HG03039 (cell line): Measurements from ENCODE around the gene UBE2H.
A peak's percentile ranks its signal among the peaks of the same experiment; 100 is the strongest.
"Not testable (repeated sequence)": the region's sequence is repeated elsewhere in the genome, so short reads cannot be mapped to it uniquely, and the experiment has no call there.

ENCODE experiments used
- ATAC-seq: cut with Tn5 transposase; IDR thresholded peaks from one replicate; pipeline ENCODE4 v1.9.1; 2021; ENCODE audit warnings: mild to moderate bottlenecking, moderate library complexity; ENCODE audit not compliant: unreplicated experiment

Gene UBE2H

GRCh38 chr7:129826895-129827294, 125.9 kb downstream of the UBE2H start:
- not testable (repeated sequence) for ATAC-seq

- ATAC-seq = peak; percentile 80
Measured at GRCh38 chr7:129825209-129825970, 127.4 kb downstream of the UBE2H start.

GRCh38 chr7:129824291-129825208, 128.2 kb downstream of the UBE2H start:
- peak; percentile 33 for ATAC-seq

- ATAC-seq = not testable (repeated sequence)
Measured at GRCh38 chr7:129823143-129823542, 129.6 kb downstream of the UBE2H start.

- no peak for ATAC-seq
Measured at GRCh38 chr7:129821476-129821875, 131.3 kb downstream of the UBE2H start.

GRCh38 chr7:129816742-129817141, 136.0 kb downstream of the UBE2H start:
- no peak for ATAC-seq

- ATAC-seq = no peak
Measured at GRCh38 chr7:129807863-129808262, 144.9 kb downstream of the UBE2H start.

- ATAC-seq = no peak
Measured at GRCh38 chr7:129804890-129805719, 147.7 kb downstream of the UBE2H start.

- no peak for ATAC-seq
Measured at GRCh38 chr7:129804111-129804889, 148.5 kb downstream of the UBE2H start.

- ATAC-seq = no peak
Measured at GRCh38 chr7:129803546-129804081, 149.1 kb downstream of the UBE2H start.

- ATAC-seq = no peak
Measured at GRCh38 chr7:129801882-129802281, 150.9 kb downstream of the UBE2H start.

- no peak for ATAC-seq
Measured at GRCh38 chr7:129800901-129801300, 151.9 kb downstream of the UBE2H start.

GRCh38 chr7:129799350-129799955, 153.3 kb downstream of the UBE2H start:
- no peak for ATAC-seq

- no peak for ATAC-seq
Measured at GRCh38 chr7:129798616-129799349, 154.0 kb downstream of the UBE2H start.

GRCh38 chr7:129797214-129797789, 155.5 kb downstream of the UBE2H start:
- no peak for ATAC-seq

- ATAC-seq = no peak
Measured at GRCh38 chr7:129796186-129796775, 156.5 kb downstream of the UBE2H start.

- not testable (repeated sequence) for ATAC-seq
Measured at GRCh38 chr7:129794461-129794860, 158.3 kb downstream of the UBE2H start.
